K562 (cell line): ENCODE results near the gene PFN3. TPM values are rescaled to one million over a fixed set of nuclear protein-coding genes. Genes with fewer than 3 reads are reported as not detected.

Experiments
- ATF1 ChIP-seq, 2 experiments: fragments of 450-650 bp in 1 of 2; IDR thresholded peaks; 2 replicates each; pipeline ENCODE4 v1.6.1; 2016; ENCODE audit warnings: missing compliant biosample characterization in 1 of 2, missing genetic modification characterization in 1 of 2
- CBX5 ChIP-seq: IDR thresholded peaks from 2 replicates; pipeline ENCODE4 v1.6.1; 2014; ENCODE audit warnings: low read depth, borderline replicate concordance
- CREM ChIP-seq: IDR thresholded peaks from 2 replicates; pipeline ENCODE4 v1.6.1; 2014; ENCODE audit warnings: antibody characterized with exemption, low read depth
- ETV1 ChIP-seq: fragments of 450-650 bp; conservative IDR thresholded peaks from 2 replicates; pipeline ENCODE4 v1.6.1; 2016; ENCODE audit warnings: missing genetic modification characterization, control low read depth, low read depth, missing compliant biosample characterization
- FOSL1 ChIP-seq: fragments of 200-800 bp; sonication (Bioruptor generic); conservative IDR thresholded peaks from 2 replicates; pipeline ENCODE4 v1.6.1; 2016; ENCODE audit warnings: missing genetic modification characterization, missing compliant biosample characterization
- JUNB ChIP-seq: fragments of 450-650 bp; formaldehyde crosslinking; conservative IDR thresholded peaks from 2 replicates; pipeline ENCODE4 v1.4.0; 2020; ENCODE audit warnings: mild to moderate bottlenecking
- KAT8 ChIP-seq: fragments of 450-650 bp; IDR thresholded peaks from 2 replicates; pipeline ENCODE4 v1.6.1; 2016; ENCODE audit warnings: low read depth, mild to moderate bottlenecking
- KDM2B ChIP-seq: fragments of 250-450 bp; sonication (Bioruptor Pico); IDR thresholded peaks from 2 replicates; pipeline ENCODE4 v1.8.0; 2021; ENCODE audit warnings: mild to moderate bottlenecking, moderate library complexity
- NBN ChIP-seq: fragments of 450-650 bp; IDR thresholded peaks from 2 replicates; pipeline ENCODE4 v1.6.1; 2016; ENCODE audit warnings: low read depth, mild to moderate bottlenecking
- NFATC3 ChIP-seq: fragments of 450-650 bp; IDR thresholded peaks from 2 replicates; pipeline ENCODE4 v1.6.1; 2017; ENCODE audit warnings: mild to moderate bottlenecking
- NR2F6 ChIP-seq: fragments of 450-650 bp; formaldehyde crosslinking; IDR thresholded peaks from 2 replicates; pipeline ENCODE4 v1.4.0; 2020; ENCODE audit warnings: mild to moderate bottlenecking
- POLR2AphosphoS2 ChIP-seq: IDR thresholded peaks from 2 replicates; pipeline ENCODE4 v1.6.1; 2012; ENCODE audit warnings: low read length, improper control_type of control experiment
- PYGO2 ChIP-seq: fragments of 450-650 bp; IDR thresholded peaks from 2 replicates; pipeline ENCODE4 v1.6.1; 2016; ENCODE audit warnings: mild to moderate bottlenecking, missing genetic modification characterization, moderate library complexity, missing compliant biosample characterization
- SREBF2 ChIP-seq: sonication (generic); formaldehyde crosslinking; IDR thresholded peaks from 2 replicates; pipeline ENCODE4 v1.4.0; 2020; ENCODE audit warnings: mild to moderate bottlenecking, missing genetic modification reagents
- TEAD1 ChIP-seq, 2 experiments: fragments of 450-650 bp in 1 of 2; sonication (generic) in 1 of 2; formaldehyde crosslinking; IDR thresholded peaks; 2 replicates each; pipeline versions ENCODE4 v1.4.0 to v1.8.0; 2020 to 2022; ENCODE audit warnings: mild to moderate bottlenecking in 2 of 2, missing genetic modification reagents in 1 of 2
- TEAD4 ChIP-seq, 2 experiments: sonication (generic) in 1 of 2; formaldehyde crosslinking in 1 of 2; IDR thresholded peaks; 2 replicates each; pipeline versions ENCODE4 v1.6.1 to v1.8.0; 2012 to 2022; ENCODE audit warnings: borderline replicate concordance in 1 of 2, inconsistent platforms in 1 of 2, low read length in 1 of 2, mild to moderate bottlenecking in 1 of 2, missing genetic modification reagents in 1 of 2
- ZNF778 ChIP-seq: fragments of 450-650 bp; formaldehyde crosslinking; IDR thresholded peaks from 2 replicates; pipeline ENCODE4 v1.4.0; 2020; ENCODE audit warnings: mild to moderate bottlenecking, moderate library complexity
- polyA plus RNA-seq, 8 experiments: library from polyadenylated mRNA; depleted of rRNA in 4 of 8; stranded (reverse) in 5 of 8; unstranded in 3 of 8; fragments of >200 nt; fragmentation: Nextera tagmentation in 2 of 8; fragmentation: Illumina TruSeq in 1 of 8; extraction: Ambion mirVana in 2 of 8; extraction: Trizol in 1 of 8; gene quantifications; 2 replicates each; pipeline versions ENCODE4 v1.2.1 to v1.2.3, GENCODE V29; 2011 to 2014; ENCODE audit warnings: inconsistent platforms in 1 of 8, missing spikeins in 1 of 8
- total RNA-seq, 7 experiments: library from RNA; depleted of rRNA in 6 of 7; stranded (reverse); fragments of >200 nt in 6 of 7; fragmentation: Illumina TruSeq in 2 of 7; extraction: Trizol in 2 of 7; gene quantifications; 2 replicates each; pipeline versions ENCODE4 v1.2.1 to v1.2.3, GENCODE V29; 2011 to 2021; ENCODE audit warnings: low replicate concordance in 1 of 7
- TF ChIP-seq, protein P1 (sequence below), 2 experiments: IDR thresholded peaks; 2 replicates each; pipeline ENCODE4 v1.6.1; 2011; ENCODE audit warnings: borderline replicate concordance in 1 of 2, control low read depth in 1 of 2, low read depth in 1 of 2, low read length in 1 of 2, mild to moderate bottlenecking in 1 of 2, mixed read lengths in 1 of 2, moderate library complexity in 1 of 2; ENCODE audit not compliant: insufficient read depth in 1 of 2, insufficient read length in 1 of 2, poor library complexity in 1 of 2, severe bottlenecking in 1 of 2; ENCODE audit errors: extremely low read depth in 1 of 2
- TF ChIP-seq, protein P2 (sequence below): sonication (generic); formaldehyde crosslinking; IDR thresholded peaks from 2 replicates; pipeline ENCODE4 v1.8.0; 2023; ENCODE audit warnings: mild to moderate bottlenecking, missing genetic modification reagents
- TF ChIP-seq, protein P3 (sequence below): sonication (generic); formaldehyde crosslinking; IDR thresholded peaks from 2 replicates; pipeline ENCODE4 v1.8.1; 2023; ENCODE audit warnings: mild to moderate bottlenecking, missing genetic modification reagents
- TF ChIP-seq, protein P4 (sequence below): sonication (generic); IDR thresholded peaks from 2 replicates; pipeline ENCODE4 v1.6.1; 2016

The PFN3 gene
- total and polyA plus RNA-seq, 9 of the 15 experiments (the other 6 are each of a cell fraction or from before 2014, with no cell fraction given) = not detected

DNA sequence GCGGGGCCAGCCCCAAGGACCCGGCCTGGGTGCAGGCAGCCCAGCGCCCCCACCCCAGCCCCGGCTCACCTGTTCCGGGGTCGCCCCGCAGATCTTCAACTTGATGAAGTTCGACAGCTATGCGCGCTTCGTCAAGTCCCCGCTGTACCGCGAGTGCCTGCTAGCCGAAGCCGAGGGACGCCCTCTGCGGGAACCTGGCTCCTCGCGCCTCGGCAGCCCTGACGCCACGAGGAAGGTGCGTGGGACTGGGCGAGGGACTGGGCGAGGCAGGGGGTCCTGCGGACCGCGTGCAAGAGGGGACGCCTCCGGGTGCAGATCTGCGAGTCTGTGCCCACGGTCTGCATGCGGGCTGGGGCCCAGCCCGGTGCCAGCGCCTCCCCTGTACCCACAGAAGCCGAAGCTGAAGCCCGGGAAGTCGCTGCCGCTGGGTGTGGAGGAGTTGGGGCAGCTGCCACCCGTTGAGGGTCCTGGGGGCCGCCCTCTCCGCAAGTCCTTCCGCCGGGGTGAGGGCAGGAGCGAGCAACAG, 33.1 kb downstream of the PFN3 start (continued):
- TF ChIP-seq, protein P1, sequence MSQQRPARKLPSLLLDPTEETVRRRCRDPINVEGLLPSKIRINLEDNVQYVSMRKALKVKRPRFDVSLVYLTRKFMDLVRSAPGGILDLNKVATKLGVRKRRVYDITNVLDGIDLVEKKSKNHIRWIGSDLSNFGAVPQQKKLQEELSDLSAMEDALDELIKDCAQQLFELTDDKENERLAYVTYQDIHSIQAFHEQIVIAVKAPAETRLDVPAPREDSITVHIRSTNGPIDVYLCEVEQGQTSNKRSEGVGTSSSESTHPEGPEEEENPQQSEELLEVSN (IDR thresholded peaks at IDR 0.05; ENCODE audit: borderline replicate concordance in 1 of 2, extremely low read depth in 1 of 2, insufficient read depth in 1 of 2, insufficient read length in 1 of 2, low read depth in 1 of 2, low read length in 1 of 2, poor library complexity in 1 of 2, severe bottlenecking in 1 of 2) = peak; percentile 98 to 99
- peak; percentile 78; the same call in 1 of the 2 replicates for TF ChIP-seq KDM2B (CRISPR knock-in tag)
- peak in 1 of 2 experiments; percentile 83; a peak in 1 of 4 replicates for TF ChIP-seq TEAD1 (CRISPR knock-in tag; IDR thresholded peaks at IDR 0.05)
- no peak for TF ChIP-seq CBX5
- TF ChIP-seq JUNB (CRISPR knock-in tag) = no peak
- TF ChIP-seq, protein P2, sequence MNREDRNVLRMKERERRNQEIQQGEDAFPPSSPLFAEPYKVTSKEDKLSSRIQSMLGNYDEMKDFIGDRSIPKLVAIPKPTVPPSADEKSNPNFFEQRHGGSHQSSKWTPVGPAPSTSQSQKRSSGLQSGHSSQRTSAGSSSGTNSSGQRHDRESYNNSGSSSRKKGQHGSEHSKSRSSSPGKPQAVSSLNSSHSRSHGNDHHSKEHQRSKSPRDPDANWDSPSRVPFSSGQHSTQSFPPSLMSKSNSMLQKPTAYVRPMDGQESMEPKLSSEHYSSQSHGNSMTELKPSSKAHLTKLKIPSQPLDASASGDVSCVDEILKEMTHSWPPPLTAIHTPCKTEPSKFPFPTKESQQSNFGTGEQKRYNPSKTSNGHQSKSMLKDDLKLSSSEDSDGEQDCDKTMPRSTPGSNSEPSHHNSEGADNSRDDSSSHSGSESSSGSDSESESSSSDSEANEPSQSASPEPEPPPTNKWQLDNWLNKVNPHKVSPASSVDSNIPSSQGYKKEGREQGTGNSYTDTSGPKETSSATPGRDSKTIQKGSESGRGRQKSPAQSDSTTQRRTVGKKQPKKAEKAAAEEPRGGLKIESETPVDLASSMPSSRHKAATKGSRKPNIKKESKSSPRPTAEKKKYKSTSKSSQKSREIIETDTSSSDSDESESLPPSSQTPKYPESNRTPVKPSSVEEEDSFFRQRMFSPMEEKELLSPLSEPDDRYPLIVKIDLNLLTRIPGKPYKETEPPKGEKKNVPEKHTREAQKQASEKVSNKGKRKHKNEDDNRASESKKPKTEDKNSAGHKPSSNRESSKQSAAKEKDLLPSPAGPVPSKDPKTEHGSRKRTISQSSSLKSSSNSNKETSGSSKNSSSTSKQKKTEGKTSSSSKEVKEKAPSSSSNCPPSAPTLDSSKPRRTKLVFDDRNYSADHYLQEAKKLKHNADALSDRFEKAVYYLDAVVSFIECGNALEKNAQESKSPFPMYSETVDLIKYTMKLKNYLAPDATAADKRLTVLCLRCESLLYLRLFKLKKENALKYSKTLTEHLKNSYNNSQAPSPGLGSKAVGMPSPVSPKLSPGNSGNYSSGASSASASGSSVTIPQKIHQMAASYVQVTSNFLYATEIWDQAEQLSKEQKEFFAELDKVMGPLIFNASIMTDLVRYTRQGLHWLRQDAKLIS = peak; percentile 95
- TF ChIP-seq FOSL1 (tag) = no peak
- TF ChIP-seq ZNF778 (CRISPR knock-in tag) = no peak
- no peak for TF ChIP-seq NBN
- no peak for TF ChIP-seq PYGO2 (tag)
- peak; percentile 98; the same call in 1 of the 2 replicates for TF ChIP-seq SREBF2
- no peak for TF ChIP-seq POLR2AphosphoS2
- TF ChIP-seq, protein P3, sequence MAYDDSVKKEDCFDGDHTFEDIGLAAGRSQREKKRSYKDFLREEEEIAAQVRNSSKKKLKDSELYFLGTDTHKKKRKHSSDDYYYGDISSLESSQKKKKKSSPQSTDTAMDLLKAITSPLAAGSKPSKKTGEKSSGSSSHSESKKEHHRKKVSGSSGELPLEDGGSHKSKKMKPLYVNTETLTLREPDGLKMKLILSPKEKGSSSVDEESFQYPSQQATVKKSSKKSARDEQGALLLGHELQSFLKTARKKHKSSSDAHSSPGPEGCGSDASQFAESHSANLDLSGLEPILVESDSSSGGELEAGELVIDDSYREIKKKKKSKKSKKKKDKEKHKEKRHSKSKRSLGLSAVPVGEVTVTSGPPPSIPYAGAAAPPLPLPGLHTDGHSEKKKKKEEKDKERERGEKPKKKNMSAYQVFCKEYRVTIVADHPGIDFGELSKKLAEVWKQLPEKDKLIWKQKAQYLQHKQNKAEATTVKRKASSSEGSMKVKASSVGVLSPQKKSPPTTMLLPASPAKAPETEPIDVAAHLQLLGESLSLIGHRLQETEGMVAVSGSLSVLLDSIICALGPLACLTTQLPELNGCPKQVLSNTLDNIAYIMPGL (CRISPR knock-in tag) = peak; percentile 80; the same call in 1 of the 2 replicates
- TF ChIP-seq NFATC3 = no peak
- no peak for TF ChIP-seq TEAD4 (IDR thresholded peaks at IDR 0.05; ENCODE audit: low read length)
- TF ChIP-seq TEAD4 (CRISPR knock-in tag; IDR thresholded peaks at IDR 0.05; ENCODE audit: borderline replicate concordance) = no peak; the same call in none of the 2 replicates
- TF ChIP-seq NR2F6 (CRISPR knock-in tag) = no peak
- TF ChIP-seq, protein P4, sequence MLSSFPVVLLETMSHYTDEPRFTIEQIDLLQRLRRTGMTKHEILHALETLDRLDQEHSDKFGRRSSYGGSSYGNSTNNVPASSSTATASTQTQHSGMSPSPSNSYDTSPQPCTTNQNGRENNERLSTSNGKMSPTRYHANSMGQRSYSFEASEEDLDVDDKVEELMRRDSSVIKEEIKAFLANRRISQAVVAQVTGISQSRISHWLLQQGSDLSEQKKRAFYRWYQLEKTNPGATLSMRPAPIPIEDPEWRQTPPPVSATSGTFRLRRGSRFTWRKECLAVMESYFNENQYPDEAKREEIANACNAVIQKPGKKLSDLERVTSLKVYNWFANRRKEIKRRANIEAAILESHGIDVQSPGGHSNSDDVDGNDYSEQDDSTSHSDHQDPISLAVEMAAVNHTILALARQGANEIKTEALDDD = no peak
- TF ChIP-seq KAT8 = no peak
- TF ChIP-seq CREM = no peak; the same call in 1 of the 2 replicates
- no peak for TF ChIP-seq ETV1
- TF ChIP-seq ATF1 (CRISPR knock-in tag; IDR thresholded peaks at IDR 0.05) = no peak
- peak; percentile 50 for TF ChIP-seq ATF1 (tag; IDR thresholded peaks at IDR 0.05)
